ENCODE data around the gene TMEFF2.

GRCh38 chr2:192139813-192140212, 54.9 kb downstream of the TMEFF2 start:
- TF ChIP-seq ELK4 (IDR thresholded peaks at IDR 0.05; ENCODE audit: borderline replicate concordance, low read depth, low read length) (no peak), ZNF416 (tag by site-specific recombination; IDR thresholded peaks at IDR 0.05) (no peak), CTCF (tag by site-specific recombination; IDR thresholded peaks at IDR 0.05) (no peak), ZNF785 (tag by site-specific recombination; IDR thresholded peaks at IDR 0.05) (no peak), ZNF140 (tag by site-specific recombination; IDR thresholded peaks at IDR 0.05) (no peak), YY2 (tag by site-specific recombination; IDR thresholded peaks at IDR 0.05) (no peak), ZNF585B (tag by site-specific recombination; IDR thresholded peaks at IDR 0.05) (no peak)

Measured in HEK293 (cell line).